ENCODE measurements around the gene SRRM4. TPM values are rescaled to one million over a fixed set of nuclear protein-coding genes. Genes with fewer than 3 reads are reported as not detected.

SRRM4 gene
- total RNA-seq, 1 experiment from 2014 or later, result 1.4 TPM

GRCh38 chr12:119090276-119090675 lies 108.9 kb downstream of the SRRM4 start:
- H3K9me3 ChIP-seq (ENCODE audit: control insufficient read depth, low read depth, low read length), result no peaks in the 10 kb centered on the region
- no peak overlapping the region for H2BK5ac ChIP-seq (ENCODE audit: insufficient read length, low read length)
- Mint-ChIP-seq H3K4me3 (peak overlapping the region in 1 of 2 experiments; percentile 5; a peak in 1 of 5 replicates), H3K27me3 (ENCODE audit: low read depth) (peaks cover 14% of the 10 kb centered on the region), H3K36me3 (ENCODE audit: insufficient read depth in 1 of 3, low read depth in 3 of 3) (no peaks in the 10 kb centered on the region; a peak in 2 of 7 replicates), H3K9me3 (no peaks in the 10 kb centered on the region; a peak in 1 of 5 replicates), H3K27ac (peak overlapping the region; percentile 12 to 97 (median 37)), H3K4me1 (peaks cover 66 to 69% of the 10 kb centered on the region in 2 experiments)
- no peak overlapping the region for H3K23ac ChIP-seq (ENCODE audit: insufficient read length, low read depth, low read length)
- no peak overlapping the region for H2AK5ac ChIP-seq (ENCODE audit: insufficient read length, low read length)
- no peak overlapping the region for H2BK120ac ChIP-seq (ENCODE audit: low read depth, low read length, poor library complexity, severe bottlenecking)
- H3K79me2 ChIP-seq (ENCODE audit: insufficient read depth, low read length), result no peaks in the 10 kb centered on the region
- no peak overlapping the region for H4K91ac ChIP-seq (ENCODE audit: insufficient read length, low read depth, low read length)
- no peak overlapping the region for H2BK15ac ChIP-seq (ENCODE audit: low read depth, low read length)
- peak overlapping the region; percentile 18 for H2BK12ac ChIP-seq (ENCODE audit: insufficient read length, low read depth, low read length)
- H3K14ac ChIP-seq (ENCODE audit: insufficient read depth, low read length), result no peak overlapping the region
- no peak for TF ChIP-seq CTCF (conservative IDR thresholded peaks at IDR 0.05)
- H3K18ac ChIP-seq (ENCODE audit: insufficient read length, low read depth, low read length), result peak overlapping the region; percentile 21
- H2BK20ac ChIP-seq (ENCODE audit: low read depth, low read length, poor library complexity, severe bottlenecking), result no peak overlapping the region
- no peaks in the 10 kb centered on the region for H3K79me1 ChIP-seq (ENCODE audit: insufficient read depth, low read depth, low read length, poor library complexity, severe bottlenecking)
- H4K5ac ChIP-seq (ENCODE audit: insufficient read length, low read depth, low read length), result no peak overlapping the region
- H3K9ac ChIP-seq (ENCODE audit: extremely low read depth, insufficient read length, low read length), result no peak overlapping the region
- H3K23me2 ChIP-seq (ENCODE audit: insufficient read length, low read depth, low read length, poor library complexity, severe bottlenecking), result no peaks in the 10 kb centered on the region
- no peak overlapping the region for H3K4ac ChIP-seq (ENCODE audit: low read depth, low read length)
- H3K27me3 ChIP-seq (ENCODE audit: insufficient read depth, low read length), result no peaks in the 10 kb centered on the region
- H3T11ph ChIP-seq (ENCODE audit: low read length), result no peak overlapping the region
- peaks cover 22% of the 10 kb centered on the region; the same call in 1 of the 2 replicates for H3K4me1 ChIP-seq (ENCODE audit: insufficient read depth, low read length)
- H3K4me2 ChIP-seq (ENCODE audit: insufficient read depth, insufficient read length, low read length), result no peak overlapping the region
- H4K8ac ChIP-seq (replicated peaks; ENCODE audit: insufficient read length, low read depth, low read length), result no peak overlapping the region
- no peaks in the 10 kb centered on the region for H4K20me1 ChIP-seq (ENCODE audit: control insufficient read depth, insufficient read depth, insufficient read length)
- H3K56ac ChIP-seq (ENCODE audit: insufficient read length, low read depth, low read length), result no peak overlapping the region
- DNase-seq, result no peak
- H2AFZ ChIP-seq (ENCODE audit: low read length), result no peak overlapping the region
- WGBS (ENCODE audit: extremely low coverage, insufficient read length, low lambda C conversion rate), result no CpG with 5 or more reads among the region's 1 CpG
- H3K27ac ChIP-seq (ENCODE audit: insufficient read length, low read depth, low read length), result no peak overlapping the region

All from H9 (cell line).